ENCODE measurements around the gene SORL1-AS1.

SORL1-AS1 gene

DNA sequence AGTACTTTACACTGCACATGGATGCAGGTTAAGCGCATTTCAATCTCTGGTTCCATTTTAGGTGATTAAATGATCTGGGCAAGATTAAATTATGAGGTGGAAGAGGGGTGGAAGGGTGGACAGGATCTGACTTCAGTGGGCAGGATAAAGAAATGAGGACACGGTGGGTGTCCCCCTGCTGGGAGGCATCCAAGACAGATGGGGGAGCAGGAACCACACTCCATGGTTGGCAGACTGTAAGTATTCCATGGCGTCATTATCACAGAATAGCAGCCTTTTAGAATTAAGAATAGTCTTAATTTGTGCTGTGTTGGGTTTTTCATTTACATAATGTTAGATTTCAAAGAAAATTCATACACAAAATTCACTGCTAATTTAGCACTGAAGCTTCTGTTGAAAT lies 8.2 kb downstream of the SORL1-AS1 start:
- TF ChIP-seq ZNF274 (IDR thresholded peaks at IDR 0.05; ENCODE audit: low read depth, low read length) (no peak), SUZ12 (IDR thresholded peaks at IDR 0.05; ENCODE audit: extremely low read depth, insufficient read depth, insufficient read length) (no peak), YY1 (IDR thresholded peaks at IDR 0.05; ENCODE audit: insufficient read depth, insufficient read length) (no peak)
- no peaks in the 10 kb centered on the region for H3K9me3 ChIP-seq (ENCODE audit: insufficient read depth, low read length)
- no peak overlapping the region for H3K9ac ChIP-seq (ENCODE audit: insufficient read length, low read depth)
- no peak overlapping the region for H3K4me3 ChIP-seq (ENCODE audit: insufficient read length, low read depth)
- no peaks in the 10 kb centered on the region for H3K4me1 ChIP-seq (ENCODE audit: insufficient read depth, insufficient read length)
- no peak for DNase-seq (ENCODE audit: low read depth, low spot score)
- no peaks in the 10 kb centered on the region for H3K36me3 ChIP-seq (ENCODE audit: insufficient read depth, insufficient read length, low read length)
- no peaks in the 10 kb centered on the region for H3K27me3 ChIP-seq (ENCODE audit: insufficient read depth, insufficient read length)

DNA sequence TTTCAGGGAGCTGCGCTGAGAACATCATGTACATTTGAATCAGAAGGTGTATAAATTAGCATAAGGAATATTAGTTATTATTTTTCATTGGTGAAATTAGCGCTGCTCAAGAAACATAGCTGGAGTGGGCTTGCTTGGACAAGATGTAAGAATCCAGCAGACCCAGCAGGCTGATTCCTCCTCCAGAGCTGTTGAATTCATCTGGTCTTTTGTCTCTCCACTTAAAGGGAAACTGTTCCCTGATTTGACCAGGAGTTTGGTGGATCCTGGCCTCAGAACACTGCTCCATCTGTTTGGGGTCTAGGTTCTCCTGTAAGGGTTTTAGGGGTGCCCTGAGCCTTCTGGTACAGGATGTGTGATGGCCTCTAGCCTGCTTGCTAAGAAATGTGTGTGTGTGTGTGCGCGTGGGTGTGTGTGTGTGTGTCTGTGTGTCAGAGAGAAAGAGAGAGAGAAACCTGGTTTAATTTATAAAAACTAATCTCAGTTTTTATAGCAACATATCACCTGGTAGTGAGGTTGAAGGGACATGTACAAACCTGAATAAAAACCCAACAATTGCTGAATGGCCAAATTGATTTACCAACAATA lies 9.0 kb downstream of the SORL1-AS1 start:
- TF ChIP-seq ZNF274 (IDR thresholded peaks at IDR 0.05; ENCODE audit: low read depth, low read length) (no peak), SUZ12 (IDR thresholded peaks at IDR 0.05; ENCODE audit: extremely low read depth, insufficient read depth, insufficient read length) (no peak), YY1 (IDR thresholded peaks at IDR 0.05; ENCODE audit: insufficient read depth, insufficient read length) (no peak)
- no peaks in the 10 kb centered on the region for H3K9me3 ChIP-seq (ENCODE audit: insufficient read depth, low read length)
- no peak for DNase-seq (ENCODE audit: low read depth, low spot score)
- no peak overlapping the region for H3K4me3 ChIP-seq (ENCODE audit: insufficient read length, low read depth)
- H3K36me3 ChIP-seq (ENCODE audit: insufficient read depth, insufficient read length, low read length): no peaks in the 10 kb centered on the region
- no peaks in the 10 kb centered on the region for H3K4me1 ChIP-seq (ENCODE audit: insufficient read depth, insufficient read length)
- H3K9ac ChIP-seq (ENCODE audit: insufficient read length, low read depth): no peak overlapping the region
- no peaks in the 10 kb centered on the region for H3K27me3 ChIP-seq (ENCODE audit: insufficient read depth, insufficient read length)

DNA sequence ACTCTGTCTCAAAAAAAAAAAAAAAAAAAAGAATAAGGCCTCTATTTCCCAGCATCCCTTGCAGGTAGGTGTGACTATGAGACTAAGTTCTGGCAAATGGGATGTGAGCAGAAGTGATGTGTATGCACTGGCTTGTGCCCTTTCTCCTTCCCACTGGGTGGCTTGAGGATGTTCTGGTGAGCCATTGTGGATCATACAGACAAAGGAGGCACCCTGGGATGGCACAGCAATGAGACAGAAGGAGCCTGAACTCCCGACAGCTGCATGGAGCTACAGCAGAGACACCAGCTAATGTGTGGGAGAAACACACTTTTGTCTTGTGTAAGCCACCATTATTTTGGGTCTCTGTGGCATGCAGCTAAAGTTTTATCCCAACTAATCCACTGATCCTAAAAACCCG lies 11.2 kb downstream of the SORL1-AS1 start:
- H3K4me3 ChIP-seq (ENCODE audit: insufficient read length, low read depth): no peak overlapping the region
- DNase-seq (ENCODE audit: low read depth, low spot score): no peak
- no peaks in the 10 kb centered on the region for H3K9me3 ChIP-seq (ENCODE audit: insufficient read depth, low read length)
- no peaks in the 10 kb centered on the region for H3K36me3 ChIP-seq (ENCODE audit: insufficient read depth, insufficient read length, low read length)
- H3K9ac ChIP-seq (ENCODE audit: insufficient read length, low read depth): no peak overlapping the region
- TF ChIP-seq SUZ12 (IDR thresholded peaks at IDR 0.05; ENCODE audit: extremely low read depth, insufficient read depth, insufficient read length) (no peak), ZNF274 (IDR thresholded peaks at IDR 0.05; ENCODE audit: low read depth, low read length) (no peak), YY1 (IDR thresholded peaks at IDR 0.05; ENCODE audit: insufficient read depth, insufficient read length) (no peak)
- no peaks in the 10 kb centered on the region for H3K4me1 ChIP-seq (ENCODE audit: insufficient read depth, insufficient read length)
- no peaks in the 10 kb centered on the region for H3K27me3 ChIP-seq (ENCODE audit: insufficient read depth, insufficient read length)

DNA sequence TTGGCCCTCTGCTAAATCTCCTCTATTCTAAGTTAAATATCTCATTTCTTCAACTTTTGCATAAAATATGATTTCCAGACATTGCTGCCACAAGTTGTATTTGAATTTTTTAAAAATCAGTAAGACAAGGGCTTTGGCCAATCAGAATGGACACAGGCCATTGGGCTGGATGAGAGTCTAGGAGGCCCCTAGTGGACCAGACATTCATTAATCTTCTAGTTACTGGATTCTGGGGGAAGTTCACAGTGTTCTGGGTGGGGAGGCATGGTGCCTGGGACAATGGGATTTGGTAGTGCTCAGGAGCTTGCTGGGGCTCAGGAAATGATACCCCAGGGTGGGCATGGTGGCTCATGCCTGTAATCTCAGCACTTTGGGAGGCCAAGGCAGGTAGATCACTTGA lies 13.0 kb downstream of the SORL1-AS1 start:
- Histone ChIP-seq H3K4me1 (ENCODE audit: insufficient read depth, insufficient read length) (no peaks in the 10 kb centered on the region), H3K4me3 (ENCODE audit: insufficient read length, low read depth) (no peak overlapping the region), H3K36me3 (ENCODE audit: insufficient read depth, insufficient read length, low read length) (no peaks in the 10 kb centered on the region), H3K9me3 (ENCODE audit: insufficient read depth, low read length) (no peaks in the 10 kb centered on the region), H3K9ac (ENCODE audit: insufficient read length, low read depth) (no peak overlapping the region), H3K27me3 (ENCODE audit: insufficient read depth, insufficient read length) (no peaks in the 10 kb centered on the region)
- no peak for TF ChIP-seq YY1 (IDR thresholded peaks at IDR 0.05; ENCODE audit: insufficient read depth, insufficient read length)
- TF ChIP-seq SUZ12 (IDR thresholded peaks at IDR 0.05; ENCODE audit: extremely low read depth, insufficient read depth, insufficient read length): no peak
- no peak for TF ChIP-seq ZNF274 (IDR thresholded peaks at IDR 0.05; ENCODE audit: low read depth, low read length)
- DNase-seq (ENCODE audit: low read depth, low spot score): no peak

DNA sequence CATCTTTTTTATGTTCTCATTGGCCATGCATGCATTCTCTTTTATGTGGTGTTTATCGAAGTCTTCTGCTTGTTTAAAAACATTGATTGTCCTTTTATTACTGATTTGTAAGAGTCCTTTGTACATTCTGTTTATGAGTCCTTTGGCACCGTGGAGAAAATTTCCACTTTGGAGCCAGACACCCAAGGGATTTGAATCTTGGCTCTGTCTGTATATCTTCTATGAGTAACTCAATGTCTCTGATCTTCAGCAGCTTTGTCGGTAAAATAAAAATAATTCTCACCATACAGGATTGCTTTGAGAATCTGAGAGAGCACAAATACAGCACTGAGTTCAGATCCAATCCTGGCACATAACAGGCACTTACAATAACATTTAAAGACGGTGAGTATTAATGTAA lies 13.4 kb downstream of the SORL1-AS1 start:
- H3K4me3 ChIP-seq (ENCODE audit: insufficient read length, low read depth): no peak overlapping the region
- no peak for DNase-seq (ENCODE audit: low read depth, low spot score)
- H3K9ac ChIP-seq (ENCODE audit: insufficient read length, low read depth): no peak overlapping the region
- H3K27me3 ChIP-seq (ENCODE audit: insufficient read depth, insufficient read length): no peaks in the 10 kb centered on the region
- TF ChIP-seq YY1 (IDR thresholded peaks at IDR 0.05; ENCODE audit: insufficient read depth, insufficient read length) (no peak), SUZ12 (IDR thresholded peaks at IDR 0.05; ENCODE audit: extremely low read depth, insufficient read depth, insufficient read length) (no peak), ZNF274 (IDR thresholded peaks at IDR 0.05; ENCODE audit: low read depth, low read length) (no peak)
- H3K4me1 ChIP-seq (ENCODE audit: insufficient read depth, insufficient read length): no peaks in the 10 kb centered on the region
- H3K36me3 ChIP-seq (ENCODE audit: insufficient read depth, insufficient read length, low read length): no peaks in the 10 kb centered on the region
- H3K9me3 ChIP-seq (ENCODE audit: insufficient read depth, low read length): no peaks in the 10 kb centered on the region

DNA sequence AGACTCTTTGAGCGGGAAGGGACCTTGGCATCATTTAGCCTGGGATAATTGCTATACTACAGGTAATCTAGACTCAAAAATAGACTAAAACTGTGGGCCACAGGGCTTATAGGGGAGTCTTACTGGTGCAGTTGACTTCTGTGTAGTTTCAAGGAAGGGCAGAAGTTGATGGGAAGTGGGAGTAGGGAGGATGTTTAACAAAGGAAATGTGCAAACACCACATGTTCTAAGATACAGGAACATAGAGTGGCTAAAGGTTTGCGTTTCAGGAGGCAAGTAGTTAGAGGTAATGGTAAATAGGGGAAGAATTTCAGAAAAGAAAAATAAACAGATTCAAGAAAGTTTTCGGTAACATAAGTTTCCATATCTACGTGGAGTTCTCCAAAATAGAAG lies 15.1 kb downstream of the SORL1-AS1 start:
- Histone ChIP-seq H3K4me3 (ENCODE audit: insufficient read length, low read depth) (no peak overlapping the region), H3K9ac (ENCODE audit: insufficient read length, low read depth) (no peak overlapping the region), H3K4me1 (ENCODE audit: insufficient read depth, insufficient read length) (no peaks in the 10 kb centered on the region), H3K36me3 (ENCODE audit: insufficient read depth, insufficient read length, low read length) (no peaks in the 10 kb centered on the region), H3K27me3 (ENCODE audit: insufficient read depth, insufficient read length) (no peaks in the 10 kb centered on the region), H3K9me3 (ENCODE audit: insufficient read depth, low read length) (no peaks in the 10 kb centered on the region)
- no peak for DNase-seq (ENCODE audit: low read depth, low spot score)
- no peak for TF ChIP-seq YY1 (IDR thresholded peaks at IDR 0.05; ENCODE audit: insufficient read depth, insufficient read length)
- no peak for TF ChIP-seq ZNF274 (IDR thresholded peaks at IDR 0.05; ENCODE audit: low read depth, low read length)
- no peak for TF ChIP-seq SUZ12 (IDR thresholded peaks at IDR 0.05; ENCODE audit: extremely low read depth, insufficient read depth, insufficient read length)

DNA sequence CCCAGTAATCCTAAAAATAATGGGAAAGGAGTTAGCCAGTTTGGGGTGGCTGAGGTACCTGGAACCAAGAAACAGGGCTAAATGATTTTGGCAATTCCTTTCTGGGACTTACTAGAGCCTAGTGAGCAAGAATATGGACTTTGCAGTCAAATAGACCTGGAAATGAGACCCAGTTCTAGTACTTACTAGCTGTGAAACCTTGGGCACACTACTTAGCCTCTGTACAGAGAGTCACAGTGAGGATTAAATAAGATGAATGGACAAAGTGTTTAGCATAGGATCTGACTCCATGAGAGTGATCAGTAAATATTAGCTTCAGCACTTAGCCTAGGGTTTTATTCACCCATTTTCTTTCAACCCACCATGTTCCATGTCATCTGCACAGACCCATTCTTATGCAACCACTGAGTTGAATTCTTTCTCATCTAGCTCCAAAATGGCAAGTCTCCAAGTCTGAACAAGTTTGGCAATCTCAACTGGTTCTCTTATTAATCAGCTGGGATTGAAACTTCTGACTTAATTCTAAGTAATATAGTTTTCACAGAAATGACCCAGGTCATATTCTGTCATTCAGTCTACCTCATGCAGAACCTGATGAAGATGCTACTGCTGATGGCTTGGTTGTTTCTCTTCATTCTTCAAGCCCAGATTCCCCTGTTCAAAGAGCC lies 15.6 kb downstream of the SORL1-AS1 start:
- Histone ChIP-seq H3K27me3 (ENCODE audit: insufficient read depth, insufficient read length) (no peaks in the 10 kb centered on the region), H3K9ac (ENCODE audit: insufficient read length, low read depth) (no peak overlapping the region), H3K36me3 (ENCODE audit: insufficient read depth, insufficient read length, low read length) (no peaks in the 10 kb centered on the region), H3K9me3 (ENCODE audit: insufficient read depth, low read length) (no peaks in the 10 kb centered on the region), H3K4me3 (ENCODE audit: insufficient read length, low read depth) (no peak overlapping the region), H3K4me1 (ENCODE audit: insufficient read depth, insufficient read length) (no peaks in the 10 kb centered on the region)
- no peak for TF ChIP-seq YY1 (IDR thresholded peaks at IDR 0.05; ENCODE audit: insufficient read depth, insufficient read length)
- no peak for TF ChIP-seq ZNF274 (IDR thresholded peaks at IDR 0.05; ENCODE audit: low read depth, low read length)
- TF ChIP-seq SUZ12 (IDR thresholded peaks at IDR 0.05; ENCODE audit: extremely low read depth, insufficient read depth, insufficient read length): no peak
- no peak for DNase-seq (ENCODE audit: low read depth, low spot score)

All from NT2/D1 (cell line).